ENCODE data around the gene HCN3.

GRCh38 chr1:155326631-155327037, 49.4 kb downstream of the HCN3 start:
- no peak for TF ChIP-seq GATA2 (IDR thresholded peaks at IDR 0.05; ENCODE audit: low read depth, low read length)
- no peak for TF ChIP-seq GATA3 (IDR thresholded peaks at IDR 0.05; ENCODE audit: low read depth, low read length)

Measured in SH-SY5Y (cell line).